ENCODE results near the gene SH3RF1. TPM values are rescaled to one million over a fixed set of nuclear protein-coding genes. Genes with fewer than 3 reads are reported as not detected.

Gene SH3RF1
- total RNA-seq, 2 donors from 2014 or later: 66.1 to 76.6 TPM

- ATAC-seq (peak; percentile 28), DNase-seq (no peak)
- intact Hi-C loops (cut with DNase I, micrococcal nuclease): no loop called here
Observed at GRCh38 chr4:169103966-169104412, 166.8 kb downstream of the SH3RF1 start.

- intact Hi-C loops (cut with DNase I, micrococcal nuclease): no loop called here
- ATAC-seq (no peak), DNase-seq (no peak)
Observed at GRCh38 chr4:169102026-169102425, 168.7 kb downstream of the SH3RF1 start.

DNA sequence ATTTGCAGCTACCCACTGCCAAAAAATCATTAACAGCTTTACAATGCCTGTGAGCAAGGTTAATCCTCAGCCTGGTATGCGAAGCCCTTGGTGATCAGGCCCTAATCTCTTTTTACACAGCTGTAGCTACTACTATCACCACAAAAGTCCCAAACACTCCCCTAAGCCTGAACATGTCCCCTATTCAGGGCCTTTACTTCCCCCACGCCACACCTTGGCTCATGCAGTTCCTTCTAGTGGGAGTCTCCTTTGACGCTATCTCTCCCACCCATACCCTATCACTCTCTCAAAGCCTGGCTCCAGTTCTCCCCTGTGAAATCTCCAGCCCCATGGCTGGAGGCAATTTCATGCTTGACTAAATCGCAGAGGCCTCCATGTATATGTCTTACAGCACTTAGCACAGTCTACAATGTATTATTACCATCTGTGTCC, 170.1 kb downstream of the SH3RF1 start:
- intact Hi-C loops (cut with DNase I, micrococcal nuclease): no loop called here
- ATAC-seq: no peak
- no peak for DNase-seq

DNA sequence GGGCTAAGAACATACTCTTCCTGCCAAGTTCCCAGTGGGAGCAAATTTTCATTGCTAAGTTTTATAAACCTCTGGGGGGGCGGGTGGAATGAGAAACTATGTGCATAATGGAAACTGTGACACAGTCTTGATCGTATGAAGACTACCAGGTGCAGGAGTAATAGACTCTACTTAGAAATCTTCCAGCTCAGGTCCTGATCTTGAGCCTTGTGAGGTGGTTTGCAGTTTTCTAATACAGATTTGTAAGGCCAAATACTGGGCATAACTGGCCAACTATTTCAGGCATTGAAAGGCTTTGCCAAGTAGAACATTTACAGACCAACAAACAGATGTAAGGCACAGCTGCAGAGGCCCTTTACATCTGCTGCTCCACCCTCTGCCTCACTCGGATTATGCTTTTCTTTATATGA, 171.0 kb downstream of the SH3RF1 start:
- DNase-seq (no peak), ATAC-seq (peak; percentile 37)
- intact Hi-C loops (cut with DNase I, micrococcal nuclease): no loop called here

GRCh38 chr4:169098969-169099690, 171.6 kb downstream of the SH3RF1 start:
- DNase-seq (no peak), ATAC-seq (no peak)
- intact Hi-C loops (cut with DNase I, micrococcal nuclease): no loop called here

DNA sequence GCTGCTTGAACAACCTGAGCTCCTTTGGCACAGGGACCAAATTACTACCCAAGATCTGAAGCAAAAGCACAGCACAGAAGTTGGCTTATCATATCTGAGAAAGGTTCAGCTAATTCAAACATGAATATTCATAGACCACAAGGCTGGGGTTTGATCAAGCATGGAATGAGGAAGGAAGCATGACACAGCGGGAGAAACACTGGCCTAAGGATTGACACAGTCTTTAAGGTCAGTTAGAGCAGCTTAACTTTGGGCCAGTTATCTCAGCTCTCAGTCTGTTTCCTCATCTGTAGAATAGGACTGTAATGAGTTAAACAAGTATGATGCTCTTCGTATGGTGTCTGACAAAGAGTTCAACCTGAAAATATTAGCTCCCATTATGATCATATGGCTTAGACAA, 172.2 kb downstream of the SH3RF1 start:
- ATAC-seq (no peak), DNase-seq (no peak)
- intact Hi-C loops (cut with DNase I, micrococcal nuclease): no loop called here

DNA sequence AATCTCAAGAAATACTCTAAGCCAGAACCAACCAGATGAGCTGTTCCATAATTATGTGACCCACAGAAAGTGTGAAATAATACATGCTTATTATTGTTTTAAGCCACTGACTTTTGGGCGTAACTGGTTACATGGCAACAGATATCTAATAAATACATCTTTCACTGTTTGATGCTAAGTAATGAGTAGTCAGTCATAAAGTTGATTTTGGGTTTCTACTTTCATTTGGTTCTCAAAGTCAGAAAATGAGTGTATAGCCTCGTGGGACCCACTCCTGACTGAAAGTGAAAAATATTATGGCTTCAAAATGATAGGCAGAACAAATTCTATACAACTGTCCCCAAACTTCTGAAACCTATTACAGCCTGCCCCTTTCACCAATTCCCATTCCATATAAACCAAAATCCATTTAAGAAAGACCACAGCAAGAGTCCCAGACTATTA, 172.7 kb downstream of the SH3RF1 start:
- intact Hi-C loops (cut with DNase I, micrococcal nuclease): no loop called here
- DNase-seq (no peak), ATAC-seq (no peak)

GRCh38 chr4:169096221-169096620, 174.5 kb downstream of the SH3RF1 start:
- intact Hi-C loops (cut with DNase I, micrococcal nuclease): no loop called here
- no peak for DNase-seq
- ATAC-seq: no peak

- DNase-seq (no peak), ATAC-seq (no peak)
- intact Hi-C loops (cut with DNase I, micrococcal nuclease): no loop called here
Observed at GRCh38 chr4:169094656-169095231, 176.0 kb downstream of the SH3RF1 start.

GRCh38 chr4:169092889-169093522, 177.8 kb downstream of the SH3RF1 start:
- intact Hi-C loops (cut with DNase I, micrococcal nuclease): no loop called here
- DNase-seq (no peak), ATAC-seq (no peak)

DNA sequence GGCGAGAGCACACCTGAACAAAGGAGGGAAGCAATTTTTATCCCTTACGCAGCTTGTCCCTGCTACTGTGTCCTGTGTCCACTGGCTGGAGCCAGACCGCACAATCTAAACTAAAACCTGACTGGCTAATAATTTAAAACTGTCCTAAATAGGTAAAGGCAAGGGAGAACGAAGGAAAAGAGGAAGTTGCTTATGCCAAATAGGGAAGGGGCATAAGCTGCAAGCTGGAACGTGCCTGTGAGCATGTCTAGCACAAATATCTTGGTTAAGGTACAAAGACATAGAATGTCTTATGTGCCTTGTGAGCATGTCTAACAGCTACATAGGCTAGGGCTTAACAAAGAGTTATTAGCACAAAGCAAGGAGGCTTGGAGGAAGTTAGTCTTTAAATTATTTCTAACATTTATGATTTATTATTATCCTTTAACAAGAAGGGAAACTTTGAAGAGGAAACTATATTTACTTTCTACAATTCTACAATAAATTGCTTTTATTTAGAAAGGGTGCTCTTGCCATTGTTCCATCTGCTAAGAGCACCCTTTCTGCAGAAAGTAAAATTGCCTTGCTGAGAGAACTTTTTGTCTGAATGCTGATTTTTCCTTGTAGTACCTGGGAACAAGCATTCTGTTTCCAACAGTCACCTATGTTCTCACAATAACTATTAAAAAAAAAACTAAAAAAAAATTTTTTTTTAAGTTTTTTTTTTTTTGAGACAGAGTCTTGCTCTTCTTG, 180.1 kb downstream of the SH3RF1 start:
- DNase-seq (no peak), ATAC-seq (no peak)
- intact Hi-C loops (cut with DNase I, micrococcal nuclease): no loop called here

- DNase-seq: no peak
- intact Hi-C loops (cut with DNase I, micrococcal nuclease): no loop called here
- ATAC-seq: no peak
Observed at GRCh38 chr4:169089004-169089403, 181.8 kb downstream of the SH3RF1 start.

DNA sequence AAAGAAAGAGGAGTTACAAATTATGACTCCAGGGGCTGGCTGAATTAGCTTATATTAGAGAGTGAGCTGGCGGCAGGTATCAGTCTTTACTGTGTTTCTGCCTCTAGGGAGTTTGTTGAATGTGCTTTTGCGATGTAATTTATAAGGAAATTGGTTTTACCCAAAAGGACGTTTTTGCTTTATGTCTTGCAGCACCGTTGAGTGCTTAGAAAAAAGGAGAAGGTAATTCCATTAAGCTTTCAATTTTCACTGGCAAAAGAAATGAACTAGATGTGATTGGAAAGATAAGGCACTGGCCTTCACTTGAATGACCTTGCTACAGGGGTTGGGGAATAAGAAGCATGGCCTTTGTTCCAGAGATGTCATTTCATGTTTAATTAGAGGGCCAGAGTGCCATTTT, 185.8 kb downstream of the SH3RF1 start:
- intact Hi-C loops (cut with DNase I, micrococcal nuclease): no loop called here
- no peak for DNase-seq
- no peak for ATAC-seq

DNA sequence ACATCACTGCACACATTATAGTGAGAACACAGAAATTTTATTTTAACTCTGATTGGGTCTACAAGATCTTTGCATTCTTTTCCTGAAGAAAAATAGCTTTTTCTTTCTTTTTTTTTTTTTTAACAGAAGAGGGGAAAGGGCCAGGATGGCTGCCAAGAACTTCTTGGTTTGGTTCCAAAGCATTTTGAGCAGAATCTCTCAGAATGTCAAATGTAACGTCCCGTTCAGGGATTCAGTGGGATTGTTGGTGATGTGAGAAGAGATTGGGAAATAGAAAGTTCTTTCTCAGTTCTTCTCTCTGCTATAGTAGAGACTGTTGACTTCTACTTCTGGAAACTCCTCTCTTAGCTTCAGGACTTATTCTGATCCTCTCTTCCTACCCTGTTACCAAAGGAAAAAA, 189.8 kb downstream of the SH3RF1 start:
- DNase-seq: no peak
- ATAC-seq: no peak
- intact Hi-C loops (cut with DNase I, micrococcal nuclease): no loop called here

- intact Hi-C loops (cut with DNase I, micrococcal nuclease): no loop called here
- ATAC-seq (peak; percentile 35), DNase-seq (no peak)
Observed at GRCh38 chr4:169079942-169080827, 190.6 kb downstream of the SH3RF1 start.

DNA sequence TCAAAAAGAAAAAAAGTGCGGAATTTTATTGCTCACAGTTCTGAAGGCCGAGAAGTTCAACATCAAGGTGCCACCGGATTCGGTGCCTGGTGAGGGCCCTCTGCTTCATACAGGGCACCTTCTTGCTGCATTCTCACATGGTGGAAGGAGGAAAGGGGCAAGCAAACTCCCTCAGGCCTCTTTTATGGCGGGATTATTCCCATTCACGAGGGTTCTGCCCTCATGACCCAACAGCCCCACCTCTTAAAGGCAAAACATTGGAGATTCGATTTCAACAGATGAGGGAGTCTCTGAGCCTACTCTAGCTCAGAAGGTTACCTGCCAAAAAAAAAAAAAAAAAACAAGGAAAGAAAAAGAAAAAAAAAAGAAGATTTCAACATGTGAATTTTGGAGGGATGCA, 196.6 kb downstream of the SH3RF1 start:
- ATAC-seq (no peak), DNase-seq (no peak)
- intact Hi-C loops (cut with DNase I, micrococcal nuclease): no loop called here

DNA sequence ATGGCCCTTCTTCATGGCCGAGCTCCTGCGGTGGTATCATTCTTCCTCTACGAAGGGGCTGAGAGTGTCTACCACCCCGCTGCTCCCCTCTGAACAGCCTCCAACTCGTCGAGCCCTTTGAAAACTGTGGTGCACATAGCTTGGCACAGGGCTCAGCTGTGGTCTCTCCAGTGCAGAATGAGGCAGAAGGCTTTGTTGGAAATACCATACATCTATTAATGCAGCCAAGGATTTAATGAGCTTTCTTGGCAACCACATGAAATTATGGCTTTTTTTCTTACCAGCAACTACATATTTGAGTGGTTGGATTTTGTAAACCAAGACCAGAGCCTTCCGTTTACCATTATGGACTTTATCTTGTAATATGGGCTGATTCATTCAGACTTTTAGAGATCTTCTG, 199.0 kb downstream of the SH3RF1 start:
- ATAC-seq (no peak), DNase-seq (no peak)
- intact Hi-C loops (cut with DNase I, micrococcal nuclease): no loop called here

DNA sequence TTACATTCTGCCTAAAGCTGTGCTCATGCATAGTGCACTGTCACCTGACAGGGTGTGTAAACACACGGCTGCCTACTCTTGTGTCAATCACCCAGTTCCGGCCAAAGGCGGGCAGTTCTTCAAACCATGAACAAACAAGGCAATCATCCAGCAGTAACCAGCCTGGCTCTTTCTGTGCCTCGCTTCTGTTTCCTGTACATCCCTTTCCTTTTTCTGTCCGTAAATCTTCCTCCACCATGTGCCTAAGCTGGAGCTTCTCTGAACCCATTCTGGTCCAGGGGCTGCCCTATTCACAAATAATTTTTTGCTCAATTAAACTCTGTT, 199.9 kb downstream of the SH3RF1 start:
- peak; percentile 94 for ATAC-seq
- intact Hi-C loops (cut with DNase I, micrococcal nuclease): no loop called here
- DNase-seq: peak; percentile 61 to 83
